Spinal cord (tissue), 10 donors: Measurements from ENCODE around the gene PANX2. TPM values are rescaled to one million over a fixed set of nuclear protein-coding genes. Genes with fewer than 3 reads are reported as not detected.
"Not testable (repeated sequence)": the region's sequence is repeated elsewhere in the genome, so short reads cannot be mapped to it uniquely, and the experiment has no call there.

Experiments used
- DNase-seq, 6 donors: peaks; one replicate each; pipeline versions ENCODE4 v3.0.0 to v3.0.0-alpha.2; 2013 to 2015; ENCODE audit warnings: low spot score in 6 of 6, low read depth in 4 of 6
- H3K27ac ChIP-seq: one replicate; pipeline ENCODE4 v1.5.1; 2013; ENCODE audit warnings: low read depth, low read length, control low read depth
- H3K27me3 ChIP-seq: one replicate; pipeline ENCODE4 v1.6.1; 2013; ENCODE audit warnings: low read length; ENCODE audit not compliant: control insufficient read depth, insufficient read depth
- H3K36me3 ChIP-seq: one replicate; pipeline ENCODE4 v1.6.1; 2013; ENCODE audit warnings: low read length; ENCODE audit not compliant: control insufficient read depth, insufficient read depth
- H3K4me1 ChIP-seq: one replicate; pipeline ENCODE4 v1.6.1; 2013; ENCODE audit warnings: low read length; ENCODE audit not compliant: control insufficient read depth, insufficient read depth
- H3K4me3 ChIP-seq: one replicate; pipeline ENCODE4 v1.5.1; 2013; ENCODE audit warnings: low read depth, low read length, control low read depth
- H3K9me3 ChIP-seq: one replicate; pipeline ENCODE4 v1.6.1; 2013; ENCODE audit warnings: low read length; ENCODE audit not compliant: control insufficient read depth, insufficient read depth
- WGBS: methylation state at CpG from one replicate; pipeline ENCODE4 v1.1.5; 2013; ENCODE audit warnings: missing lambda C conversion rate; ENCODE audit not compliant: insufficient coverage; 5-methylcytosine and 5-hydroxymethylcytosine counted together
- polyA plus RNA-seq, 2 donors: library from polyadenylated mRNA; unstranded; fragments of 120-200 nt; gene quantifications; one replicate each; pipeline ENCODE4 v1.2.1, GENCODE V29; 2013; ENCODE audit not compliant: insufficient read length in 2 of 2
- total RNA-seq, 2 donors: library from RNA; depleted of rRNA in 1 of 2; stranded (reverse); fragments of 120-200 nt in 1 of 2; fragments of >200 nt in 1 of 2; gene quantifications; one replicate each; pipeline versions ENCODE4 v1.2.3 to v1.2.4, GENCODE V29; 2013 to 2014
- donor health status: healthy.

The PANX2 gene
- total and polyA plus RNA-seq, 4 donors: 2.1 to 21.6 (median 10.8) TPM

- peak in 5 of 6 donors; percentile 33 to 92 (median 52) for DNase-seq
- H3K27me3 ChIP-seq: no peaks in the 10 kb centered on the region
- WGBS: 41% methylated on average over 17 of the region's 27 CpGs
- H3K9me3 ChIP-seq: no peaks in the 10 kb centered on the region
- H3K27ac ChIP-seq: no peak overlapping the region
- peak overlapping the region; percentile 5 for H3K4me3 ChIP-seq
- peaks cover 36% of the 10 kb centered on the region for H3K4me1 ChIP-seq
- no peaks in the 10 kb centered on the region for H3K36me3 ChIP-seq
These were observed 23.9 kb upstream of the PANX2 start for GRCh38 chr22:50146439-50147238.

- not testable (repeated sequence) for H3K36me3 ChIP-seq
These were observed 23.0 kb upstream of the PANX2 start for GRCh38 chr22:50147258-50148165.

GRCh38 chr22:50148166-50148500 is 22.4 kb upstream of the PANX2 start:
- no peak for DNase-seq
- Histone ChIP-seq H3K9me3 (no peaks in the 10 kb centered on the region), H3K4me1 (peaks cover 40% of the 10 kb centered on the region), H3K27ac (no peak overlapping the region), H3K27me3 (no peaks in the 10 kb centered on the region), H3K36me3 (no peaks in the 10 kb centered on the region), H3K4me3 (no peak overlapping the region)
- WGBS: 97% methylated on average over 12 of the region's 12 CpGs

More at GRCh38 chr22:50147258-50148165, 23.0 kb upstream of the PANX2 start:
- peaks cover 40% of the 10 kb centered on the region for H3K4me1 ChIP-seq
- not testable (repeated sequence) for H3K9me3 ChIP-seq, H3K4me3 ChIP-seq, DNase-seq, H3K27me3 ChIP-seq, H3K27ac ChIP-seq
- WGBS: 95% methylated on average over 10 of the region's 26 CpGs

GRCh38 chr22:50148991-50149721 is 21.4 kb upstream of the PANX2 start:
- Histone ChIP-seq H3K9me3 (no peaks in the 10 kb centered on the region), H3K4me1 (peaks cover 40% of the 10 kb centered on the region), H3K27me3 (no peaks in the 10 kb centered on the region), H3K36me3 (no peaks in the 10 kb centered on the region), H3K27ac (no peak overlapping the region), H3K4me3 (no peak overlapping the region)
- WGBS: 40% methylated on average over 19 of the region's 22 CpGs
- DNase-seq: peak in 1 of 6 donors; percentile 23

GRCh38 chr22:50150161-50151129 is 20.1 kb upstream of the PANX2 start:
- Histone ChIP-seq H3K27me3 (no peaks in the 10 kb centered on the region), H3K36me3 (no peaks in the 10 kb centered on the region), H3K4me1 (peaks cover 40% of the 10 kb centered on the region), H3K27ac (no peak overlapping the region), H3K4me3 (no peak overlapping the region), H3K9me3 (no peaks in the 10 kb centered on the region)
- DNase-seq: peak in 1 of 6 donors; percentile 73
- 87% methylated on average over 34 of the region's 35 CpGs for WGBS

GRCh38 chr22:50151571-50152537 is 18.7 kb upstream of the PANX2 start:
- no peak for DNase-seq
- WGBS: 79% methylated on average over 32 of the region's 33 CpGs
- Histone ChIP-seq H3K4me3 (no peak overlapping the region), H3K27ac (no peak overlapping the region), H3K9me3 (no peaks in the 10 kb centered on the region), H3K27me3 (no peaks in the 10 kb centered on the region), H3K4me1 (peaks cover 28% of the 10 kb centered on the region), H3K36me3 (no peaks in the 10 kb centered on the region)

- Histone ChIP-seq H3K36me3 (peaks cover 3% of the 10 kb centered on the region), H3K4me3 (no peak overlapping the region), H3K4me1 (peaks cover 15% of the 10 kb centered on the region), H3K9me3 (no peaks in the 10 kb centered on the region), H3K27ac (no peak overlapping the region), H3K27me3 (peaks cover 3% of the 10 kb centered on the region)
- DNase-seq: no peak
- 82% methylated on average over 15 of the region's 25 CpGs for WGBS
These were observed 17.3 kb upstream of the PANX2 start for GRCh38 chr22:50153056-50153755.

- DNase-seq: no peak
- Histone ChIP-seq H3K4me3 (no peak overlapping the region), H3K9me3 (no peaks in the 10 kb centered on the region), H3K36me3 (peaks cover 3% of the 10 kb centered on the region), H3K27me3 (peaks cover 3% of the 10 kb centered on the region), H3K4me1 (peaks cover 14% of the 10 kb centered on the region), H3K27ac (no peak overlapping the region)
- WGBS: 94% methylated on average over 5 of the region's 7 CpGs
These were observed 16.8 kb upstream of the PANX2 start for GRCh38 chr22:50153756-50154140.
